Smooth muscle cell (in vitro differentiated cells): ENCODE measurements around the gene GGTA1. TPM values are rescaled to one million over a fixed set of nuclear protein-coding genes. Genes with fewer than 3 reads are reported as not detected.

Source experiments
- DNase-seq: peaks from one replicate; lab custom pipeline; 2025; ENCODE audit not compliant: unreplicated experiment; lab: John Stamatoyannopoulos, UW
- H2AFZ ChIP-seq: fragments of 200-600 bp; sonication (generic); 2 replicates; pipeline ENCODE4 v1.6.0; 2016; ENCODE audit warnings: antibody characterized with exemption, low read depth, mild to moderate bottlenecking
- H3F3A ChIP-seq: fragments of 200-600 bp; sonication (generic); 2 replicates; pipeline ENCODE4 v1.6.0; 2017; ENCODE audit warnings: antibody characterized with exemption, low read depth
- H3K27ac ChIP-seq: fragments of 200-600 bp; sonication (generic); 2 replicates; pipeline ENCODE4 v1.5.1; 2016; ENCODE audit warnings: low read depth, mild to moderate bottlenecking
- H3K27me3 ChIP-seq: fragments of 200-600 bp; sonication (generic); 2 replicates; pipeline ENCODE4 v1.6.1; 2016; ENCODE audit warnings: low read depth, mild to moderate bottlenecking
- H3K36me3 ChIP-seq: fragments of 200-600 bp; sonication (generic); 2 replicates; pipeline ENCODE4 v1.5.1; 2016; ENCODE audit warnings: low read depth
- H3K4me1 ChIP-seq: fragments of 200-600 bp; sonication (generic); 2 replicates; pipeline ENCODE4 v1.5.1; 2016; ENCODE audit warnings: low read depth
- H3K4me2 ChIP-seq: fragments of 200-600 bp; sonication (generic); 2 replicates; pipeline ENCODE4 v1.6.0; 2016; ENCODE audit warnings: mild to moderate bottlenecking
- H3K4me3 ChIP-seq: fragments of 200-600 bp; sonication (generic); 2 replicates; pipeline ENCODE4 v1.5.1; 2016; ENCODE audit warnings: mild to moderate bottlenecking
- H3K79me2 ChIP-seq: fragments of 200-600 bp; sonication (generic); 2 replicates; pipeline ENCODE4 v1.6.0; 2016; ENCODE audit warnings: low read depth, mild to moderate bottlenecking
- H3K9ac ChIP-seq: fragments of 200-600 bp; sonication (generic); 2 replicates; pipeline ENCODE4 v1.6.0; 2016; ENCODE audit warnings: low read depth
- H3K9me3 ChIP-seq: fragments of 200-600 bp; sonication (generic); replicated peaks from 2 replicates; pipeline ENCODE4 v1.5.1; 2016; ENCODE audit warnings: low read depth
- H4K20me1 ChIP-seq: fragments of 200-600 bp; sonication (generic); 2 replicates; pipeline ENCODE4 v1.6.0; 2016; ENCODE audit warnings: low read depth
- WGBS: methylation state at CpG from one replicate; pipeline ENCODE4 v1.1.7; 2016; ENCODE audit warnings: low lambda C conversion rate; 5-methylcytosine and 5-hydroxymethylcytosine counted together
- polyA plus RNA-seq: library from polyadenylated mRNA; unstranded; fragments of >200 nt; fragmentation: Nextera tagmentation; extraction: Ambion mirVana; gene quantifications from 2 replicates; pipeline ENCODE4 v1.2.1, GENCODE V29; 2016
- total RNA-seq: library from RNA; depleted of rRNA; stranded (reverse); fragments of >200 nt; gene quantifications from 2 replicates; pipeline ENCODE4 v1.2.3, GENCODE V29; 2014
- TF ChIP-seq, protein P1 (sequence below): fragments of 200-600 bp; sonication (generic); IDR thresholded peaks from 2 replicates; pipeline ENCODE4 v1.5.1; 2017; ENCODE audit warnings: borderline replicate concordance, mild to moderate bottlenecking, antibody characterized with exemption; ENCODE audit not compliant: insufficient read depth, poor library complexity, severe bottlenecking

GGTA1 gene
- total and polyA plus RNA-seq, 2 experiments from 2014 or later = 0.22 to 0.38 TPM

DNA sequence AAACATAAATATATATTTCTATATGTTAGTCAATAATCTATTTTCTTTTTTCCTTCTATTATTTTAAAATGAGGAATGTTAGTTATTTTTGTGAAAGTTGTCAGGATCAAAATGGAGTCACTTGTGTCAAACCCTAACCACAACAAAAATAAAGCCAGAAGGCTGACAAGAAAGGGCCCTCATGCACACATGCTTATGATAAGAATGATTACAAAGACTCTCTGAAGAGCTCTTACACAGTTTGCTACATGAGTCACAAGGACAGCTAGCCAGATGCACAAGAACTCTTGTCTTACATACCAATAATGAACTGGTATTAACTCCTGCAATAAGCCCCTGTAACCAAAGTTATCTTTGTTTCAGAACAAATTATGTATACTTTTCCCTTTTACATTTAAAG lies 64.7 kb downstream of the GGTA1 start:
- Histone ChIP-seq H3K27me3 (no peaks in the 10 kb centered on the region), H3K9me3 (no peaks in the 10 kb centered on the region), H3K36me3 (no peaks in the 10 kb centered on the region), H3K4me3 (no peak overlapping the region), H3K4me1 (no peaks in the 10 kb centered on the region), H3K4me2 (peak overlapping the region; percentile 4), H3K79me2 (no peaks in the 10 kb centered on the region), H4K20me1 (no peaks in the 10 kb centered on the region), H3F3A (peaks cover 4% of the 10 kb centered on the region), H2AFZ (no peak overlapping the region), H3K9ac (no peak overlapping the region), H3K27ac (no peak overlapping the region)
- TF ChIP-seq, protein P1, sequence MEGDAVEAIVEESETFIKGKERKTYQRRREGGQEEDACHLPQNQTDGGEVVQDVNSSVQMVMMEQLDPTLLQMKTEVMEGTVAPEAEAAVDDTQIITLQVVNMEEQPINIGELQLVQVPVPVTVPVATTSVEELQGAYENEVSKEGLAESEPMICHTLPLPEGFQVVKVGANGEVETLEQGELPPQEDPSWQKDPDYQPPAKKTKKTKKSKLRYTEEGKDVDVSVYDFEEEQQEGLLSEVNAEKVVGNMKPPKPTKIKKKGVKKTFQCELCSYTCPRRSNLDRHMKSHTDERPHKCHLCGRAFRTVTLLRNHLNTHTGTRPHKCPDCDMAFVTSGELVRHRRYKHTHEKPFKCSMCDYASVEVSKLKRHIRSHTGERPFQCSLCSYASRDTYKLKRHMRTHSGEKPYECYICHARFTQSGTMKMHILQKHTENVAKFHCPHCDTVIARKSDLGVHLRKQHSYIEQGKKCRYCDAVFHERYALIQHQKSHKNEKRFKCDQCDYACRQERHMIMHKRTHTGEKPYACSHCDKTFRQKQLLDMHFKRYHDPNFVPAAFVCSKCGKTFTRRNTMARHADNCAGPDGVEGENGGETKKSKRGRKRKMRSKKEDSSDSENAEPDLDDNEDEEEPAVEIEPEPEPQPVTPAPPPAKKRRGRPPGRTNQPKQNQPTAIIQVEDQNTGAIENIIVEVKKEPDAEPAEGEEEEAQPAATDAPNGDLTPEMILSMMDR = no peak
- no peak for DNase-seq

DNA sequence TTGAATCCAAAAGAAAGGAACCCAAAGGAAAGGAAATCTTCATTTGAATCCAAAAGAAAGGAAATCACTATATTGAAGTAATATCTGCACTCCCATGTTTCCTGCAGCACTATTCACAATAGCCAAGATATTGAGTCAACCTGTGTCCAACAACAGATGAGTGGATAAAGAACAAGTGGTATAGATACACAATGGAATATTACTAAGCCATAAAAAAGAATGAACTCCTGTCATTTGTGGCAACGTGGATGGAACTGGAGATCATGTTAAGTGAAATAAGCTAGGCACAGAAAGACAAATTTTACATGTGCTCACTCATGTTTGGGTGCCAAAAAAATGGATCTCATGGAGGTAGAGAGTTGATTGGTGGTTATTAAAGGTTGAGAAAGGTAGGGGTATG lies 71.7 kb downstream of the GGTA1 start:
- Histone ChIP-seq H3K4me2 (no peak overlapping the region), H3K4me3 (no peak overlapping the region), H3F3A (no peaks in the 10 kb centered on the region), H2AFZ (no peak overlapping the region), H3K79me2 (no peaks in the 10 kb centered on the region), H3K27me3 (no peaks in the 10 kb centered on the region), H3K9me3 (no peaks in the 10 kb centered on the region), H3K27ac (no peak overlapping the region), H3K4me1 (no peaks in the 10 kb centered on the region), H3K36me3 (no peaks in the 10 kb centered on the region), H3K9ac (no peak overlapping the region), H4K20me1 (no peaks in the 10 kb centered on the region)
- TF ChIP-seq, protein P1 = no peak
- no peak for DNase-seq
- WGBS = 87% methylated on average over 1 of the region's 1 CpG

DNA sequence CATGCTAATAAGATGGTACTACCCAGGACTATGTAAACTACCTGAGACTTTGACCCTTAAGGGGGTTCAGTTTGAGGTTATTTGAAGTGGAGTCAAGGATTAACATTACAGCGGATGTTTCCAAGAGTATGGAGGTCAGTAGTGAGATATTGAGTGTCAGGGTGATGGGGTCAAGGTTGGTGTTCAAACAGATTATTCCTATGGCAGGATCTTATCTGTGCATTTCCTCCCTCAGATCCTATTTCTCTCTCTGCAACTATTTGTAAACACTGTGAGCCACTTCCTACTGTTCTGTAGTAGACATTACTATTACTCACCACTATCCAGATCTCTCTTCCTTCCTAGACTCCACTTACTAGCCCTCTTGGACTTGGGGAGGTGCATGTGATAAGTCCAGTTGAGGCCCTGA lies 75.6 kb downstream of the GGTA1 start:
- H3K9ac ChIP-seq = no peak overlapping the region
- WGBS = 100% methylated on average over 1 of the region's 1 CpG

DNA sequence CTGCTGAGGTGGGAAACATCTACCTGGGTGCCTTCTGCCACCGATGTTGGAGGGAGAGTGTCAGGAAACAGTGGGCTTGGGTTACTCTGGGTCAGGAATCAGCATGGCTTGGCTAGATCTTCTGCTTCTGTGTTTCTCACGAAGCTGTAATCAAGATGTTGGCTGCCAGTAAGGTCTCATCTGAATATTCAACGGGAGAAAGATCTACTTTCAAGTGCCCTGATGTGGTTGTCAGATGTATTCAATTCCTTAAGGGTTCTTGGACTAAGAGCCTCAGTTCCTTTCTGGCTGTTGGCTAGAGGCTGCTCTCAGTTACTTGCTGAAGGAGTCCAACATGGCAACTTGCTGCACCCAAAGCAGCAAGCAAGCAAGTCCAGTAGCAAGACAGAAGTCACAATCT lies 87.7 kb downstream of the GGTA1 start:
- Histone ChIP-seq H3K4me3 (no peak overlapping the region), H3K4me2 (no peak overlapping the region), H3K9ac (no peak overlapping the region), H3K9me3 (no peaks in the 10 kb centered on the region), H3K36me3 (no peaks in the 10 kb centered on the region), H2AFZ (no peak overlapping the region), H3F3A (no peaks in the 10 kb centered on the region), H3K27me3 (peaks cover 22% of the 10 kb centered on the region), H4K20me1 (no peaks in the 10 kb centered on the region), H3K27ac (no peak overlapping the region), H3K79me2 (no peaks in the 10 kb centered on the region), H3K4me1 (no peaks in the 10 kb centered on the region)
- WGBS = 82% methylated on average over 3 of the region's 3 CpGs
- TF ChIP-seq, protein P1 = no peak
- no peak for DNase-seq

More for the DNA sequence above, 75.6 kb downstream of the GGTA1 start:
- Histone ChIP-seq H3K79me2 (no peaks in the 10 kb centered on the region), H3K9me3 (no peaks in the 10 kb centered on the region), H3F3A (no peaks in the 10 kb centered on the region), H4K20me1 (no peaks in the 10 kb centered on the region), H3K27ac (no peak overlapping the region), H3K27me3 (no peaks in the 10 kb centered on the region), H3K4me2 (no peak overlapping the region), H3K4me1 (no peaks in the 10 kb centered on the region), H2AFZ (no peak overlapping the region), H3K4me3 (no peak overlapping the region), H3K36me3 (no peaks in the 10 kb centered on the region)
- TF ChIP-seq, protein P1 = no peak
- DNase-seq = no peak
